Calu3 (cell line): ENCODE results near the gene AEBP2. TPM values are rescaled to one million over a fixed set of nuclear protein-coding genes. Genes with fewer than 3 reads are reported as not detected.
"Not testable (repeated sequence)": the region's sequence is repeated elsewhere in the genome, so short reads cannot be mapped to it uniquely, and the experiment has no call there.

Experiments used
- BruUV-seq: library from RNA; stranded (reverse); fragments of 400-500 nt; replicated peaks from 2 replicates; lab custom pipeline; 2021; lab: Mats Ljungman, UMichigan
- CTCF ChIA-PET: fragments of 300-600 bp; sonication (Branson Sonifier 250); formaldehyde crosslinking; loops from one replicate; lab custom pipeline; 2022; ENCODE audit warnings: antibody characterized with exemption; lab: Charles Lee
- DNase-seq: peaks from one replicate; pipeline ENCODE4 v3.0.0; 2022
- H3K27ac Mint-ChIP-seq: one replicate; pipeline ENCODE4 v1.8.0; 2022; ENCODE audit warnings: mixed read lengths; ENCODE audit not compliant: unreplicated experiment
- H3K27me3 Mint-ChIP-seq: one replicate; pipeline ENCODE4 v1.8.0; 2022; ENCODE audit warnings: mixed read lengths; ENCODE audit not compliant: unreplicated experiment
- H3K36me3 Mint-ChIP-seq: one replicate; pipeline ENCODE4 v1.8.0; 2022; ENCODE audit warnings: mild to moderate bottlenecking, moderate library complexity, mixed read lengths; ENCODE audit not compliant: insufficient read depth, unreplicated experiment
- H3K4me1 Mint-ChIP-seq: one replicate; pipeline ENCODE4 v1.8.0; 2022; ENCODE audit warnings: mild to moderate bottlenecking, low read depth, mixed read lengths; ENCODE audit not compliant: unreplicated experiment
- H3K4me3 Mint-ChIP-seq: one replicate; pipeline ENCODE4 v1.8.0; 2022; ENCODE audit warnings: mild to moderate bottlenecking, low read depth, moderate library complexity, mixed read lengths; ENCODE audit not compliant: unreplicated experiment
- H3K9me3 Mint-ChIP-seq: one replicate; pipeline ENCODE4 v1.8.0; 2022; ENCODE audit warnings: low read depth, mixed read lengths; ENCODE audit not compliant: unreplicated experiment
- CTCF ChIP-seq: fragments of 200-600 bp; IDR thresholded peaks from one replicate; pipeline ENCODE4 v1.8.0; 2022; ENCODE audit warnings: antibody characterized with exemption; ENCODE audit not compliant: unreplicated experiment
- intact Hi-C: fragments of 100-400 bp; cut with micrococcal nuclease; formaldehyde crosslinking; loops from one replicate; pipeline ENCODE4 v1.10.0; 2022; ENCODE audit not compliant: unreplicated experiment
- total RNA-seq: library from RNA; stranded (reverse); gene quantifications from 2 replicates; pipeline ENCODE4 v1.2.3, GENCODE V29; 2022

Gene AEBP2
- total RNA-seq, 1 experiment from 2014 or later: 53.6 TPM

- Mint-ChIP-seq H3K36me3 (no peaks in the 10 kb centered on the region), H3K9me3 (peaks cover 2% of the 10 kb centered on the region), H3K27ac (no peak overlapping the region), H3K27me3 (no peaks in the 10 kb centered on the region), H3K4me1 (peaks cover 3% of the 10 kb centered on the region), H3K4me3 (no peak overlapping the region)
- TF ChIP-seq CTCF: no peak
- intact Hi-C loops: no loop called here
- DNase-seq: no peak
- CTCF ChIA-PET: no interaction called here
- BruUV-seq: no TSS peak
These were observed 41.8 kb upstream of the AEBP2 start for GRCh38 chr12:19397534-19397933.

DNA sequence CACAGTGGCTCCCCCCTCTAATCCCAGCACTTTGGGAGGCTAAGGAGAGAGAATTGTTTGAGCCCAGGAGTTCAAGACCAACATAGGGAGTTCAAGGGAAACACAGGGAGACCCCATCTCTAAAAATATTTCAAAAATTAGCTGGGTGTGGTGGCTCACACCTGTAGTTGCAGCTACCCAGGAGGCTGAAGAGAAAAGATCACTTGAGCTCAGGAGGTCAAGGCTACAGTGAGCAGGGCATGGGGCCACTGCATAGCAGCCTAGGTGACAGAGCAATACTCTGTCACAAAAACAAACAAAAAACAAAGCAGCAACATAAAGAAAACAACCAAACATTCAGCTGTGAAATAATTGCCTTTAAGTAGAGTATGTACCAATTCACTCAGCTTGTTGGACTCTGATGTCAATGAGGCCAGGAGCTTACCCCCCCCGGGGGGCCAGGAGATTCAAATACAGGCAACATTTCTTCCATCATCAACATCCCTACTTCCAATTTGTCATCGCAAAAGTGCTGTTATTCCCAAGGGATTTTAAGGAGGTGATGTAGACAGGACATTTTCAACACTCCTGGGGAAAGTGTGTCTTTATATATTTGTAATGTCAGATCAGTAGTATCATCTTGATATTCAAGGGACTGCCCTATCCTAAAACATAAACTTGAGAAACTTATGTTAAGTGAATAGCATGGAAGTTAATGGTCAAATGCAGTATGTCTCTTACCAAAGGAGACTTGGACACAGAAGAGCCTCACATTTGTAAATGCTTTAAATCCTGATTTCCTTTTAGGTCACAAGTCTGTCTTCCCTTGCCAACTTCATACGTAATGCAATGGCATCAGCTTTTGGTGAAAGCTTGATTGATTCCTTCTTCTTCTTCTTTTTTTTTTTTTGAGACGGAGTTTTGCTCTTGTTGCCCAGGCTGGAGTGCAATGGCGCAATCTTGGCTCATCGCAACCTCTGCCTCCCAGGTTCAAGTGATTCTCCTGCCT is 40.6 kb upstream of the AEBP2 start:
- H3K27me3 Mint-ChIP-seq: no peaks in the 10 kb centered on the region

GRCh38 chr12:19400649-19401285 is 38.5 kb upstream of the AEBP2 start:
- intact Hi-C loops, DNase-seq, CTCF ChIA-PET, H3K27ac Mint-ChIP-seq, H3K27me3 Mint-ChIP-seq, H3K36me3 Mint-ChIP-seq, H3K4me3 Mint-ChIP-seq, H3K9me3 Mint-ChIP-seq, BruUV-seq, H3K4me1 Mint-ChIP-seq: not testable (repeated sequence)

More for the DNA sequence above, 40.6 kb upstream of the AEBP2 start:
- TF ChIP-seq CTCF: no peak
- no peak overlapping the region for H3K4me3 Mint-ChIP-seq
- intact Hi-C loops: no loop called here
- DNase-seq: no peak
- H3K27ac Mint-ChIP-seq: no peak overlapping the region
- peaks cover 2% of the 10 kb centered on the region for H3K9me3 Mint-ChIP-seq
- peaks cover 10% of the 10 kb centered on the region for H3K4me1 Mint-ChIP-seq
- no TSS peak for BruUV-seq
- no peaks in the 10 kb centered on the region for H3K36me3 Mint-ChIP-seq
- CTCF ChIA-PET: no interaction called here

DNA sequence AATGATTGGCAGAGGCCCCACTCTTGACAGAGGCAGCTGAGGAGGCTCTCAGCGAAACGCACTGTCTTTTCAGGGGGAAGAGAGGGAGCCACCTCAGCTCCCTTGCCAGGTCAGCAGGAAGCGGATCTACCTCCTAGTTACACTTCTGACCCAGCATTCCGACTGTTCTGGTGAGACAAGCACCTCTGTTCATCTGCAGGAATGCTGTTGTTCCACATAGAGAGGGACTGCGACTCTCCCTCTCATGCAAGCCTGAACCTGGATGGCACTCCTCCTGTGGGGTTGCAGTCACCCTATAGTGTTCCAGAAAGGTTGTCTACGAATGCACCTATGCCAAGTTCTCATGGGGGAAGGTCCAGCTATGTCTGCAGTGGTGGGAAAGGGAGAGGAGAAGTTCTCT is 37.1 kb upstream of the AEBP2 start:
- Mint-ChIP-seq H3K4me3 (no peak overlapping the region), H3K9me3 (peaks cover 3% of the 10 kb centered on the region), H3K4me1 (peaks cover 10% of the 10 kb centered on the region), H3K27me3 (no peaks in the 10 kb centered on the region), H3K36me3 (no peaks in the 10 kb centered on the region), H3K27ac (no peak overlapping the region)
- TF ChIP-seq CTCF: no peak
- BruUV-seq: no TSS peak
- CTCF ChIA-PET: no interaction called here
- intact Hi-C loops: no loop called here
- DNase-seq: no peak
